Keratinocyte (primary cell): ENCODE results near the gene TRAF3IP3.

Experiments
- EZH2 ChIP-seq: IDR thresholded peaks from one replicate; pipeline ENCODE4 v1.6.1; 2012; ENCODE audit warnings: inconsistent platforms, mild to moderate bottlenecking, low read length, moderate library complexity
- TF ChIP-seq, protein P1 (sequence below), 3 experiments: IDR thresholded peaks in 1 of 3; conservative IDR thresholded peaks in 1 of 3; optimal IDR thresholded peaks in 1 of 3; 2 replicates in 2 of 3; 3 replicates in 1 of 3; pipeline versions ENCODE3 to v1.5.1; 2011; ENCODE audit warnings: low read length in 3 of 3, mild to moderate bottlenecking in 3 of 3, moderate library complexity in 2 of 3, control low read depth in 1 of 3, inconsistent platforms in 1 of 3; ENCODE audit not compliant: insufficient read depth in 2 of 3; ENCODE audit errors: extremely low read depth in 1 of 3

GRCh38 chr1:209749205-209749604 is 6.6 kb upstream of the TRAF3IP3 start:
- TF ChIP-seq, protein P1, sequence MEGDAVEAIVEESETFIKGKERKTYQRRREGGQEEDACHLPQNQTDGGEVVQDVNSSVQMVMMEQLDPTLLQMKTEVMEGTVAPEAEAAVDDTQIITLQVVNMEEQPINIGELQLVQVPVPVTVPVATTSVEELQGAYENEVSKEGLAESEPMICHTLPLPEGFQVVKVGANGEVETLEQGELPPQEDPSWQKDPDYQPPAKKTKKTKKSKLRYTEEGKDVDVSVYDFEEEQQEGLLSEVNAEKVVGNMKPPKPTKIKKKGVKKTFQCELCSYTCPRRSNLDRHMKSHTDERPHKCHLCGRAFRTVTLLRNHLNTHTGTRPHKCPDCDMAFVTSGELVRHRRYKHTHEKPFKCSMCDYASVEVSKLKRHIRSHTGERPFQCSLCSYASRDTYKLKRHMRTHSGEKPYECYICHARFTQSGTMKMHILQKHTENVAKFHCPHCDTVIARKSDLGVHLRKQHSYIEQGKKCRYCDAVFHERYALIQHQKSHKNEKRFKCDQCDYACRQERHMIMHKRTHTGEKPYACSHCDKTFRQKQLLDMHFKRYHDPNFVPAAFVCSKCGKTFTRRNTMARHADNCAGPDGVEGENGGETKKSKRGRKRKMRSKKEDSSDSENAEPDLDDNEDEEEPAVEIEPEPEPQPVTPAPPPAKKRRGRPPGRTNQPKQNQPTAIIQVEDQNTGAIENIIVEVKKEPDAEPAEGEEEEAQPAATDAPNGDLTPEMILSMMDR (optimal IDR thresholded peaks at IDR 0.05 in 1 of 3, IDR thresholded peaks at IDR 0.05 in 1 of 3, conservative IDR thresholded peaks at IDR 0.05 in 1 of 3; ENCODE audit: extremely low read depth in 1 of 3, insufficient read depth in 2 of 3, low read length in 3 of 3): no peak
- TF ChIP-seq EZH2: no peak
